B cell (primary cell): ENCODE measurements around the gene RNF217. TPM values are rescaled to one million over a fixed set of nuclear protein-coding genes. Genes with fewer than 3 reads are reported as not detected.
"Not testable (repeated sequence)": the region's sequence is repeated elsewhere in the genome, so short reads cannot be mapped to it uniquely, and the experiment has no call there.

Experiments
- ATAC-seq: fragments of 200-7000 bp; cut with Tn5 transposase; one replicate; pipeline ENCODE4 v1.10.0; 2021; ENCODE audit warnings: low read depth, mild to moderate bottlenecking, moderate number of reproducible peaks, moderate library complexity
- CTCF ChIA-PET: fragments of 350-600 bp; sonication (Branson Sonifier 250); formaldehyde crosslinking; loops from one replicate; lab custom pipeline; 2021; ENCODE audit warnings: antibody characterized with exemption, inconsistent platforms; lab: Charles Lee
- POLR2A ChIA-PET: fragments of 350-600 bp; sonication (Branson Sonifier 250); formaldehyde crosslinking; loops from one replicate; lab custom pipeline; 2021; ENCODE audit warnings: antibody characterized with exemption; lab: Charles Lee
- DNase-seq: peaks from one replicate; pipeline ENCODE4 v3.0.0; 2013
- H2AFZ ChIP-seq: 2 replicates; pipeline ENCODE4 v1.6.1; 2012; ENCODE audit warnings: mild to moderate bottlenecking, low read depth, low read length; ENCODE audit not compliant: insufficient read depth, poor library complexity, severe bottlenecking
- H3K27ac ChIP-seq, 2 donors: 1 replicate in 1 of 2; 2 replicates in 1 of 2; pipeline ENCODE4 v1.5.1; 2012 to 2013; ENCODE audit warnings: low read length in 2 of 2, mild to moderate bottlenecking in 2 of 2, moderate library complexity in 1 of 2
- H3K27me3 ChIP-seq, 4 experiments: fragments of 200-600 bp in 1 of 4; sonication (generic) in 1 of 4; replicated peaks in 1 of 4; 1 replicate in 2 of 4; 2 replicates in 2 of 4; pipeline versions ENCODE4 v1.6.1 to v1.7.0; 2013 to 2016; ENCODE audit warnings: low read length in 3 of 4, mild to moderate bottlenecking in 2 of 4, mixed read lengths in 1 of 4, moderate library complexity in 1 of 4; ENCODE audit not compliant: insufficient read depth in 4 of 4, control insufficient read depth in 3 of 4; ENCODE audit errors: control extremely low read depth in 1 of 4
- H3K36me3 ChIP-seq, 2 experiments: replicated peaks in 1 of 2; 1 replicate in 1 of 2; 2 replicates in 1 of 2; pipeline versions ENCODE4 v1.6.1 to v1.7.1; 2013; ENCODE audit warnings: low read length in 1 of 2; ENCODE audit not compliant: insufficient read depth in 2 of 2, control insufficient read depth in 1 of 2; ENCODE audit errors: control extremely low read depth in 1 of 2, extremely low read depth in 1 of 2
- H3K4me1 ChIP-seq, 2 donors: fragments of 200-600 bp in 1 of 2; sonication (generic) in 1 of 2; 1 replicate in 1 of 2; 2 replicates in 1 of 2; pipeline versions ENCODE4 v1.5.1 to v1.6.1; 2013 to 2017; ENCODE audit warnings: low read length in 2 of 2; ENCODE audit not compliant: control insufficient read depth in 2 of 2, insufficient read depth in 2 of 2
- H3K4me2 ChIP-seq: replicated peaks from 2 replicates; pipeline ENCODE3; 2012; ENCODE audit warnings: mild to moderate bottlenecking, low read depth, low read length; ENCODE audit not compliant: poor library complexity, severe bottlenecking
- H3K4me3 ChIP-seq, 5 experiments: fragments of 200-600 bp in 1 of 5; sonication (generic) in 1 of 5; 1 replicate in 3 of 5; 2 replicates in 2 of 5; pipeline versions ENCODE4 v1.5.1 to v1.7.0; 2011 to 2016; ENCODE audit warnings: low read length in 4 of 5, mild to moderate bottlenecking in 4 of 5, low read depth in 2 of 5, control low read depth in 1 of 5, moderate library complexity in 1 of 5; ENCODE audit not compliant: insufficient read depth in 1 of 5; ENCODE audit errors: control extremely low read depth in 1 of 5, extremely low read depth in 1 of 5
- H3K79me2 ChIP-seq: fragments of 200-600 bp; sonication (generic); one replicate; pipeline ENCODE4 v1.6.0; 2016; ENCODE audit warnings: low read length; ENCODE audit not compliant: control insufficient read depth, insufficient read depth
- H3K9ac ChIP-seq: fragments of 200-600 bp; sonication (generic); 2 replicates; pipeline ENCODE4 v1.6.1; 2017; ENCODE audit warnings: mild to moderate bottlenecking, low read length, moderate library complexity
- H3K9me3 ChIP-seq, 3 donors: one replicate each; pipeline versions ENCODE4 v1.6.1 to v1.7.1; 2013; ENCODE audit warnings: low read length in 2 of 3; ENCODE audit not compliant: control insufficient read depth in 2 of 3, insufficient read depth in 1 of 3; ENCODE audit errors: control extremely low read depth in 1 of 3
- H4K20me1 ChIP-seq: 2 replicates; pipeline ENCODE4 v1.6.0; 2012; ENCODE audit warnings: mild to moderate bottlenecking, low read length; ENCODE audit not compliant: insufficient read depth, control insufficient read depth, poor library complexity, severe bottlenecking
- H3K27ac Mint-ChIP-seq: one replicate; pipeline ENCODE4 v1.8.0; 2021; ENCODE audit warnings: mixed read lengths
- H3K27me3 Mint-ChIP-seq: one replicate; pipeline ENCODE4 v1.8.0; 2021; ENCODE audit warnings: mixed read lengths
- H3K4me1 Mint-ChIP-seq: one replicate; pipeline ENCODE4 v1.8.0; 2021; ENCODE audit warnings: mixed read lengths
- H3K4me3 Mint-ChIP-seq: one replicate; pipeline ENCODE4 v1.8.0; 2021; ENCODE audit warnings: mixed read lengths
- H3K9me3 Mint-ChIP-seq: one replicate; pipeline ENCODE4 v1.8.0; 2022; ENCODE audit warnings: mixed read lengths; ENCODE audit not compliant: insufficient read depth
- CTCF ChIP-seq: fragments of 200-600 bp; IDR thresholded peaks from one replicate; pipeline ENCODE4 v1.8.0; 2022; ENCODE audit warnings: antibody characterized with exemption, mild to moderate bottlenecking
- EZH2 ChIP-seq: IDR thresholded peaks from 2 replicates; pipeline ENCODE4 v1.6.1; 2012; ENCODE audit warnings: borderline replicate concordance, low read depth, mild to moderate bottlenecking, moderate library complexity, low read length; ENCODE audit not compliant: insufficient read depth, poor library complexity, severe bottlenecking
- WGBS: methylation state at CpG from one replicate; pipeline ENCODE4 v1.1.5; 2013; ENCODE audit warnings: missing lambda C conversion rate; ENCODE audit not compliant: insufficient coverage; 5-methylcytosine and 5-hydroxymethylcytosine counted together
- intact Hi-C: fragments of 100-400 bp; cut with micrococcal nuclease; formaldehyde crosslinking; loops from one replicate; pipeline ENCODE4 v1.10.0; 2022
- polyA plus RNA-seq: library from polyadenylated mRNA; depleted of rRNA; stranded (reverse); fragments of >200 nt; gene quantifications from 2 replicates; pipeline ENCODE4 v1.2.3, GENCODE V29; 2012
- total RNA-seq, 2 donors: library from RNA; stranded (reverse); fragments of 120-200 nt in 1 of 2; gene quantifications; 1 replicate in 1 of 2; 2 replicates in 1 of 2; pipeline versions ENCODE4 v1.2.3 to v1.2.4, GENCODE V29; 2013 to 2022

The RNF217 gene
- total and polyA plus RNA-seq, 2 donors (not counting 1 experiment from before 2014, with no cell fraction given): 0.03 TPM; not detected in 1

- H3K27ac Mint-ChIP-seq, CTCF ChIA-PET, H3K27me3 ChIP-seq, H3K79me2 ChIP-seq, DNase-seq, H3K4me2 ChIP-seq, intact Hi-C loops, H3K9ac ChIP-seq, H3K36me3 ChIP-seq, H3K4me3 ChIP-seq, H3K27me3 Mint-ChIP-seq, H3K4me3 Mint-ChIP-seq, H3K4me1 ChIP-seq, ATAC-seq, H2AFZ ChIP-seq, POLR2A ChIA-PET, H3K4me1 Mint-ChIP-seq, H3K9me3 Mint-ChIP-seq, H4K20me1 ChIP-seq, H3K9me3 ChIP-seq, H3K27ac ChIP-seq: not testable (repeated sequence)
- WGBS: no CpG with 5 or more reads among the region's 2 CpGs
These were observed 42.5 kb upstream of the RNF217 start for GRCh38 chr6:124919703-124920102.

- H3K27ac Mint-ChIP-seq: no peak overlapping the region
- H3K4me3 ChIP-seq: no peak overlapping the region
- H3K27me3 Mint-ChIP-seq: no peaks in the 10 kb centered on the region
- no peaks in the 10 kb centered on the region for H3K4me1 ChIP-seq
- no peak overlapping the region for H3K4me3 Mint-ChIP-seq
- H3K36me3 ChIP-seq: no peaks in the 10 kb centered on the region
- 0% methylated on average over 1 of the region's 3 CpGs for WGBS
- peaks cover 4% of the 10 kb centered on the region for H3K9me3 Mint-ChIP-seq
- H2AFZ ChIP-seq: no peak overlapping the region
- H3K27me3 ChIP-seq: no peaks in the 10 kb centered on the region
- DNase-seq (no peak), ATAC-seq (no peak)
- H3K79me2 ChIP-seq: no peaks in the 10 kb centered on the region
- ChIA-PET CTCF (no interaction called here), POLR2A (no interaction called here)
- intact Hi-C loops: no loop called here
- no peak overlapping the region for H3K9ac ChIP-seq
- no peaks in the 10 kb centered on the region for H4K20me1 ChIP-seq
- TF ChIP-seq CTCF: no peak
- TF ChIP-seq EZH2: no peak
- H3K9me3 ChIP-seq: peaks cover 0 to 8% (median 0%) of the 10 kb centered on the region in 3 donors
- no peak overlapping the region for H3K4me2 ChIP-seq
- H3K27ac ChIP-seq: no peak overlapping the region
- H3K4me1 Mint-ChIP-seq: no peaks in the 10 kb centered on the region
These were observed 37.9 kb upstream of the RNF217 start for GRCh38 chr6:124924333-124924759.
